ENCODE results near the gene CRISP1.

GRCh38 chr6:49790341-49790740, 76.0 kb downstream of the CRISP1 start:
- no peak for TF ChIP-seq MYBL2 (IDR thresholded peaks at IDR 0.05; ENCODE audit: low read depth)
- no peak for TF ChIP-seq MYBL2 (CRISPR knock-in tag; IDR thresholded peaks at IDR 0.05; ENCODE audit: borderline replicate concordance)
- TF ChIP-seq, protein P1, sequence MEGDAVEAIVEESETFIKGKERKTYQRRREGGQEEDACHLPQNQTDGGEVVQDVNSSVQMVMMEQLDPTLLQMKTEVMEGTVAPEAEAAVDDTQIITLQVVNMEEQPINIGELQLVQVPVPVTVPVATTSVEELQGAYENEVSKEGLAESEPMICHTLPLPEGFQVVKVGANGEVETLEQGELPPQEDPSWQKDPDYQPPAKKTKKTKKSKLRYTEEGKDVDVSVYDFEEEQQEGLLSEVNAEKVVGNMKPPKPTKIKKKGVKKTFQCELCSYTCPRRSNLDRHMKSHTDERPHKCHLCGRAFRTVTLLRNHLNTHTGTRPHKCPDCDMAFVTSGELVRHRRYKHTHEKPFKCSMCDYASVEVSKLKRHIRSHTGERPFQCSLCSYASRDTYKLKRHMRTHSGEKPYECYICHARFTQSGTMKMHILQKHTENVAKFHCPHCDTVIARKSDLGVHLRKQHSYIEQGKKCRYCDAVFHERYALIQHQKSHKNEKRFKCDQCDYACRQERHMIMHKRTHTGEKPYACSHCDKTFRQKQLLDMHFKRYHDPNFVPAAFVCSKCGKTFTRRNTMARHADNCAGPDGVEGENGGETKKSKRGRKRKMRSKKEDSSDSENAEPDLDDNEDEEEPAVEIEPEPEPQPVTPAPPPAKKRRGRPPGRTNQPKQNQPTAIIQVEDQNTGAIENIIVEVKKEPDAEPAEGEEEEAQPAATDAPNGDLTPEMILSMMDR (IDR thresholded peaks at IDR 0.05 in 2 of 3, conservative IDR thresholded peaks at IDR 0.05 in 1 of 3; ENCODE audit: insufficient read depth in 2 of 3, low read depth in 1 of 3, low read length in 3 of 3) = no peak
- TF ChIP-seq, protein P2, sequence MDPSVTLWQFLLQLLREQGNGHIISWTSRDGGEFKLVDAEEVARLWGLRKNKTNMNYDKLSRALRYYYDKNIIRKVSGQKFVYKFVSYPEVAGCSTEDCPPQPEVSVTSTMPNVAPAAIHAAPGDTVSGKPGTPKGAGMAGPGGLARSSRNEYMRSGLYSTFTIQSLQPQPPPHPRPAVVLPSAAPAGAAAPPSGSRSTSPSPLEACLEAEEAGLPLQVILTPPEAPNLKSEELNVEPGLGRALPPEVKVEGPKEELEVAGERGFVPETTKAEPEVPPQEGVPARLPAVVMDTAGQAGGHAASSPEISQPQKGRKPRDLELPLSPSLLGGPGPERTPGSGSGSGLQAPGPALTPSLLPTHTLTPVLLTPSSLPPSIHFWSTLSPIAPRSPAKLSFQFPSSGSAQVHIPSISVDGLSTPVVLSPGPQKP (CRISPR knock-in tag; IDR thresholded peaks at IDR 0.05) = no peak
- no peak for TF ChIP-seq PCBP2 (IDR thresholded peaks at IDR 0.05; ENCODE audit: low read depth, low read length, poor library complexity, severe bottlenecking)
- TF ChIP-seq MTA3 (IDR thresholded peaks at IDR 0.05; ENCODE audit: borderline replicate concordance) = no peak
- no peak for TF ChIP-seq ZNF384 (IDR thresholded peaks at IDR 0.05; ENCODE audit: low read depth, low read length)
- TF ChIP-seq ETV5 (CRISPR knock-in tag; IDR thresholded peaks at IDR 0.05; ENCODE audit: low read depth) = no peak
- TF ChIP-seq TAF15 (IDR thresholded peaks at IDR 0.05; ENCODE audit: low read depth, low read length) = no peak
- TF ChIP-seq SIN3A (IDR thresholded peaks at IDR 0.05; ENCODE audit: borderline replicate concordance in 2 of 2, control insufficient read depth in 1 of 2, low read depth in 2 of 2, low read length in 2 of 2) = no peak
- TF ChIP-seq ZNF707 (CRISPR knock-in tag; conservative IDR thresholded peaks at IDR 0.05) = no peak

All from K562 (cell line).